ENCODE results near the gene FGFR3. TPM values are rescaled to one million over a fixed set of nuclear protein-coding genes. Genes with fewer than 3 reads are reported as not detected.

FGFR3 gene
- total and polyA plus RNA-seq, 7 donors, result 0.16 to 14.0 (median 0.83) TPM

DNA sequence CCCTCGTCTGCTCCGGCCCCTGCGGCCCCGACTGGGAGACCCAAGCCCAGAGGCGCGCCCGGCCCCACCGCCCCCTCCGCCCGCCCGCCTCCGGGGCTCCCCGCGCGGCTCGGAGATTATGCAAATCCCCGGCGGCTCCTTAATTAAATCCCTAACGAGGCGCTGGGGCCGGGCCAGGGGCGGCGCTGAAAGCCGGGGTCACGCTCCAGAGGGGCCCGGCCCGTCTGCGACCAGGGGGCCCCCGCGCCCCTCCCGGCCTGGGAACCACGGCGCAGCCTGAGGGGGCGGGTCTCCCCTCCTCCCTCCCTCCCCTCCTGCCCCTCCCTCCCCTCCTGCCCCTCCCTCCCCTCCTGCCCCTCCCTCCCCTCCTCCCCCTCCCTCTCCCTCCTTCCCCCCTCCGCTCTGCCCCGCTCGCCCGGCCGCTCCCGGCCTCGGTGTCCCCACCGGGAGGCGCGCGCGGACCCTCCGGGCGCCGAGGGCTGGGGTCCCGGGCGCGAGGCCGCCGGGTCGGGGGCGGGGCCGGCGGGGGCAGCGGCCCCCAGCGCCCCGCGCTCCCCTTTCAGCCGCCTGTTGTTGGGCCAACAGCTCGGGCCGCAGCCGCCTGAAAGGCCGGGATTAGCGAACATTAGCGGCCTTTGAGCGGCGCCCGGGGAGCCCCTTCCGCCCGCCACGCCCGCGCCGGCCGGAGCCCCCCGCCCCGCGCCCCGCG lies 25.9 kb upstream of the FGFR3 start:
- DNase-seq, result no peak
- TF ChIP-seq POLR2AphosphoS5 (IDR thresholded peaks at IDR 0.05), result no peak
- no peak for TF ChIP-seq EP300 (IDR thresholded peaks at IDR 0.05)
- TF ChIP-seq POLR2A (IDR thresholded peaks at IDR 0.05), result no peak
- TF ChIP-seq CTCF (IDR thresholded peaks at IDR 0.05), result no peak
- Histone ChIP-seq H3K36me3 (no peaks in the 10 kb centered on the region), H3K4me1 (peaks cover 4 to 24% (median 22%) of the 10 kb centered on the region in 4 donors), H3K4me3 (peak overlapping the region in 3 of 4 donors; percentile 38 to 46 (median 42)), H3K27me3 (peaks cover 23 to 67% (median 46%) of the 10 kb centered on the region in 3 donors), H3K27ac (no peak overlapping the region), H3K9me3 (no peaks in the 10 kb centered on the region)
- 1 to 2% methylated on average over 79 to 82 of the region's 84 CpGs for WGBS, 2 donors
- intact Hi-C loops (cut with DNase I), result no loop called here

GRCh38 chr4:1767770-1768366 lies 25.2 kb upstream of the FGFR3 start:
- peaks cover 3 to 24% (median 21%) of the 10 kb centered on the region in 4 donors for H3K4me1 ChIP-seq
- no peaks in the 10 kb centered on the region for H3K36me3 ChIP-seq
- H3K27me3 ChIP-seq, result peaks cover 23 to 69% (median 46%) of the 10 kb centered on the region in 3 donors
- intact Hi-C loops (cut with DNase I), result no loop called here
- 6 to 18% methylated on average over 29 to 32 of the region's 32 CpGs for WGBS, 2 donors
- no peak overlapping the region for H3K27ac ChIP-seq
- no peaks in the 10 kb centered on the region for H3K9me3 ChIP-seq
- no peak for TF ChIP-seq CTCF (IDR thresholded peaks at IDR 0.05)
- no peak for TF ChIP-seq POLR2AphosphoS5 (IDR thresholded peaks at IDR 0.05)
- TF ChIP-seq POLR2A (IDR thresholded peaks at IDR 0.05), result no peak
- TF ChIP-seq EP300 (IDR thresholded peaks at IDR 0.05), result no peak
- H3K4me3 ChIP-seq, result peak overlapping the region in 3 of 4 donors; percentile 38 to 46 (median 42)
- no peak for DNase-seq

DNA sequence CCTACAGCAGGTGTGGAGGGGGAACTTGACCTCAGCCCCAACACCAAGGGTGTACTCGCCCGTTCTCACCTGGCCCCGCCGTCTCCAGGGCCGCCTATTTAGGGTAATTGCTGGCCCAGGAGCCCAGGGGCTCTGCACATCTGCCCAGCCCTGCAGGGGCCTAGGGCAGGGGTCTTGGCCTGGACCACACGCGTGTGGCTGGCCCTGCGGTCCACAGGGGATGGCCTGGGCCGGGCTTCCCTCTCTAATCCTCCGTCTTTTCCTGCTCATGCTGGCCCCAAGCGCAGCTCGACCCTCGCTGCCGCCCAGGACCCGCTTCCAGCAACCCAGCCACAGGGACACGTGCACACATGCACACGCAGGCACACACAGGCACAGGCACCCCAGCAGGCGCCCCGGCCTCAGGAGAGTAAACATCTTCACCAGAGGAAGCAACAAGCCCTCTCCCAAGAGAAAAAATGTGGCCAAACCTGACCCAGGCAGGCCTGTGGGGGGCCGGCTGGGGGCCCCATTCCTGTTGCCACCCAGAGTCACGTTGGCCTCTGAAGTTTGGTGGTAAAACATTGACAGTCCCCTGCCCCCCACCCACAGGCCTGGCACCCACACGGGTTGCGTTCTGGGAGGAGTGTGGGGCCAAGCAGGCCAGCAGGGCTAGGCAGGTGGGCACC lies 24.6 kb upstream of the FGFR3 start:
- Histone ChIP-seq H3K4me1 (peaks cover 0 to 19% (median 18%) of the 10 kb centered on the region in 4 donors), H3K27ac (no peak overlapping the region), H3K27me3 (peaks cover 23 to 69% (median 46%) of the 10 kb centered on the region in 3 donors), H3K36me3 (no peaks in the 10 kb centered on the region), H3K9me3 (no peaks in the 10 kb centered on the region), H3K4me3 (no peak overlapping the region)
- WGBS, 2 donors, result 45 to 59% methylated on average over 23 of the region's 23 CpGs
- no peak for TF ChIP-seq EP300 (IDR thresholded peaks at IDR 0.05)
- TF ChIP-seq CTCF (IDR thresholded peaks at IDR 0.05), result no peak
- TF ChIP-seq POLR2A (IDR thresholded peaks at IDR 0.05), result no peak
- no peak for TF ChIP-seq POLR2AphosphoS5 (IDR thresholded peaks at IDR 0.05)
- no peak for DNase-seq
- intact Hi-C loops (cut with DNase I), result no loop called here

DNA sequence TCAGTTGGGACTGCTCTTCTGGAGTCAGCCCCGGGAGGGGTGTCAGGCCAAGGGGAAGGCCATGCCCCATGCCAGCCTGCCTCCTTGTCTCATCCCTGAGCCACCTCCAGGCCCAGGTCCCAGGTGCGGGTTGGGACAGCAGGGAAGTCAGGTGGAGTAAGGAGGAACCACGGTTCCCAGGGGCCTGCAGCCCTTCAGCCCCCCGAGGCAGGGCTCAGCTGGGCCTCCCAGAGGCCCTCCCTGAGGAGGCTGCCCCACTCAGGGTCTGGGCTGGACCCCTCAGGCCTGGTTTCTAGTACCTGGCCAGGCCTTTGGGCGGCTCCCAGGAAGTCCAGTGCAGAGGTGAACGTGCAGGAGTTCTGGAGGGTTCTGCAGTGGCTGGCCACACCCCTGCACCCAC lies 23.4 kb upstream of the FGFR3 start:
- Histone ChIP-seq H3K4me1 (peaks cover 0 to 13% (median 11%) of the 10 kb centered on the region in 4 donors), H3K27ac (no peak overlapping the region), H3K4me3 (no peak overlapping the region), H3K36me3 (no peaks in the 10 kb centered on the region), H3K27me3 (peaks cover 23 to 69% (median 46%) of the 10 kb centered on the region in 3 donors), H3K9me3 (no peaks in the 10 kb centered on the region)
- TF ChIP-seq POLR2AphosphoS5 (IDR thresholded peaks at IDR 0.05) (no peak), EP300 (IDR thresholded peaks at IDR 0.05) (no peak)
- intact Hi-C loops (cut with DNase I), result no loop called here
- 57 to 81% methylated on average over 6 of the region's 6 CpGs for WGBS, 2 donors
- DNase-seq, result no peak

GRCh38 chr4:1770245-1770644 lies 22.8 kb upstream of the FGFR3 start:
- DNase-seq, result no peak
- H3K27me3 ChIP-seq, result peaks cover 23 to 69% (median 46%) of the 10 kb centered on the region in 3 donors
- H3K4me1 ChIP-seq, result peaks cover 0 to 13% (median 11%) of the 10 kb centered on the region in 4 donors
- WGBS, 2 donors, result 16 to 53% methylated on average over 33 of the region's 33 CpGs
- no peak overlapping the region for H3K27ac ChIP-seq
- no peaks in the 10 kb centered on the region for H3K36me3 ChIP-seq
- H3K4me3 ChIP-seq, result no peak overlapping the region
- intact Hi-C loops (cut with DNase I), result no loop called here
- H3K9me3 ChIP-seq, result no peaks in the 10 kb centered on the region
- no peak for TF ChIP-seq POLR2A (IDR thresholded peaks at IDR 0.05)
- no peak for TF ChIP-seq EP300 (IDR thresholded peaks at IDR 0.05)
- no peak for TF ChIP-seq CTCF (IDR thresholded peaks at IDR 0.05)
